GM19397 (cell line): ENCODE results near the gene AARS1.
"Not testable (repeated sequence)": the region's sequence is repeated elsewhere in the genome, so short reads cannot be mapped to it uniquely, and the experiment has no call there.

Source experiments
- ATAC-seq: cut with Tn5 transposase; IDR thresholded peaks from one replicate; pipeline ENCODE4 v1.9.1; 2021; ENCODE audit warnings: mild to moderate bottlenecking, moderate library complexity; ENCODE audit not compliant: unreplicated experiment

The AARS1 gene

DNA sequence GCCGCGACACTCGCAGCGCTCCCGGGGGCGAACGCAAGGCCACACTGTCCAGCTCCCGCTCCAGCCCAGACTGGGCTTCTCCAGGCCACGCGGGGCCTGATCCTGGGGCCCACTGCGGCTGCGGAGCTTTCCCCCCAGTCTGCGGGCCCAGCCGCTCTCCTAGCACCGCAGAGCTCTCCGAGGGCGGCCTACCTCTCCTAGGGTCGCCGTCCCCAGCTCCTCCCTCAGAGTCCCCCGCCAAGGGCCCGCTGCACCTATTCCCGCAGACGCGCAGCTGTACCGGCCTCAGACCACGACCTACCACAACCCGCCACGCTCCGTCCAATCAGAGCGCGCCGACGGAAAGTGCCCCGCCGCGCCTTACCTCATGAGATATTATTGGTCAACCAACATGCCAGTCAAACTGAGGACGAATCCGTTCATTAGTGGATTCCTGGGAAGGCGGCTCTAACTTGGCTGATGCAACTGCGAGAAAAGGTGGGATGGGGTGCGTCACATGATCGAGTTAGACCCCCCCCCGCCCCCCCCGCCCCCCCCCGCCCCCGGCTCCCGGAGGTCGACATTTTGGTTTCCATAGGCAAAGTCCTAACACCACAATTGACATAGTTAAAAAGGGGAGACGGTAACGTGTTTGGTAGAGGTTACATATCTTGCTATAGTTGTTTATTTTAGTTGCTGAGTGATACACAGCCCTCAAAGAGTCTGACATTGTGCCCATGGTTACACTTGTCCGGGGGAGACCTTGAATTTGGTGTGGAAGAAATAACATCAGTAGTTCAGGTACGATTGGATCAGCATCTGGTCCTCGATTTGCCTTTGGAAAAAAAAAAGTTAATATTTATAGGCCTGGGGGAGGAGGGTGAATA, at the start of gene AARS1:
AARS1 (minus strand) TSS at position 278 of the 866 bp plus-strand sequence. CDS start 6,743 bp downstream, outside the sequence.
- peak; percentile 98 for ATAC-seq

DNA sequence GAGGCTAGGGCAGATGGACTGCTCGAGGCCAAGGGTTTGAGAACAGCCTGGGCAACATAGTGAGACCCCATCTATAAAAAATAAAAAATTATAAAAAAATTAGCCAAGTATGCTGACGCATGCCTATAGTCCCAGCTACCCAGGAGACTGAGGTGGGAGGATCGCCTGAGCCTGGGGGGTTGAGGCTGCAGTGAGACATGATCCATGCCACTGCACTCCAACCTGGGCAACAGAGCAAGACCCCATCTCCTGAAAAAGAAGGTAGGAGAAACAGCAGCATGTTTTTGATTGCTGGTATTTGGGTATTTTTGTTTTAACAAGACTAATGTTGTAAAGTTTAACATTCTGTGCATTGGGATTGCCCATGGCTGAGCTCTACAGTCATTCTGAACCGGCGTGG, 48.5 kb upstream of the AARS1 start:
- no peak for ATAC-seq

DNA sequence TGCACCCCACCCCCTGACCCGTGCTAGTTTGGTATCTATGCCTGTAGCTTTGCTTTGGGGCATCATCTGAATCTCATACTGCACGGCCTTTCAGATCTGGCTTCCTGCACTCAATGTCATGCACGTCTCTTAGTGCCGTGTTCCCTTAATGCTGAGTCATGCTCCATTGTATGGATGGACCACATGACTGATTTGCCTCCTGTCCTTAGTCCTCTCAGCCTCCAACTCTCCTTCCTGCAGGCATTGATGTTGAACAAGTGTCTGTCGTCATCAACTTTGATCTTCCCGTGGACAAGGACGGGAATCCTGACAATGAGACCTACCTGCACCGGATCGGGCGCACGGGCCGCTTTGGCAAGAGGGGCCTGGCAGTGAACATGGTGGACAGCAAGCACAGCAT, 43.4 kb upstream of the AARS1 start:
- not testable (repeated sequence) for ATAC-seq

DNA sequence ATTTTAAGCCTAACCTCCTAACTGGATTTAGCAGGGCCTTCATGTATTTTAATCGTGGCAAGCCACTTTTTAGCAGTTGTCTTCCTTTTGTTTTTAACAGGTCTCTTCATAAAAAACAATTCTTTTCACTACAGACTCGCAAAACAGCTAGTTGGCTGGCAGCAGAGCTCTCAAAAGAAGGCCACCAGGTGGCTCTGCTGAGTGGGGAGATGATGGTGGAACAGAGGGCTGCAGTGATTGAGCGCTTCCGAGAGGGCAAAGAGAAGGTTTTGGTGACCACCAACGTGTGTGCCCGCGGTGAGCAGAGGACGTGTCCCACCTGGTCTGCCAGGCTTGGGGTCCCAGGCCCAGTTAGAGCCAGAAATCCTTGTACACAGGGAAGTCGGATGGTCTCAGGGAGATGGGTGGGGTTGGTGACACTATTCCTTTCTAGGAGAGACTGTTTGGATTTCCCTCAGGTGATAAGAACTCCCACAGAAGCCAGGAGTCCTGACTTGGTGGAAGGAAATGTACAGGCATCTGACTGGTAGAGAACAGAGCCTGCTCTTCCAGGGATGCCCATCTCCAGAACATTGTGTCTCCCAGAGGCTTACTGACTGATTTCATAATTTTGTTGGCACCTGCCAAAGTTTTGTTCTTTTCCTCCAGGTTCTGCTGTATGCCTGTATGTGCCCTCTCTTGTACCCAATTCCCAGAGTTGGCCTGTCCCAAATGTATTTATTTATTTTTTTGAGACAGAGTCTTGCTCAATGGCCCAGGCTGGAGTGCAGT, 42.5 kb upstream of the AARS1 start:
- no peak for ATAC-seq

DNA sequence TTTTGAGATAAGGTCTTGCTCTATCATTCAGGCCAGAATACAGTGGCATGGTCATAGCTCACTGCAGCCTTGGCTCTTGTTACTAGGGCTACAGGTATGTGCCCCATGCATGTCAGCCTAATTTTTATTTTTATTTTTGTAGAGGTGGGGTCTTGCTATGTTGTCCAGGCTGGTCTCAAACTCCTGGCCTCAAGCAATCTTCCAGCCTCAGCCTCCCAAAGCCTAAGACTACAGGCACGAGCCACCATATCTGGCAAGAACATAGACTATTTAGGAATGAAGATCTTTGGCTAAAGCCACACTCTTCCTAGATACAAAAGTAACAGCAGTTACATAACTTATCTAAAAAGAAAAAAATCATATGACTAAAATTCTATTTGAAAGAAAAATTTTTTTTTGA, 41.8 kb upstream of the AARS1 start:
- no peak for ATAC-seq

DNA sequence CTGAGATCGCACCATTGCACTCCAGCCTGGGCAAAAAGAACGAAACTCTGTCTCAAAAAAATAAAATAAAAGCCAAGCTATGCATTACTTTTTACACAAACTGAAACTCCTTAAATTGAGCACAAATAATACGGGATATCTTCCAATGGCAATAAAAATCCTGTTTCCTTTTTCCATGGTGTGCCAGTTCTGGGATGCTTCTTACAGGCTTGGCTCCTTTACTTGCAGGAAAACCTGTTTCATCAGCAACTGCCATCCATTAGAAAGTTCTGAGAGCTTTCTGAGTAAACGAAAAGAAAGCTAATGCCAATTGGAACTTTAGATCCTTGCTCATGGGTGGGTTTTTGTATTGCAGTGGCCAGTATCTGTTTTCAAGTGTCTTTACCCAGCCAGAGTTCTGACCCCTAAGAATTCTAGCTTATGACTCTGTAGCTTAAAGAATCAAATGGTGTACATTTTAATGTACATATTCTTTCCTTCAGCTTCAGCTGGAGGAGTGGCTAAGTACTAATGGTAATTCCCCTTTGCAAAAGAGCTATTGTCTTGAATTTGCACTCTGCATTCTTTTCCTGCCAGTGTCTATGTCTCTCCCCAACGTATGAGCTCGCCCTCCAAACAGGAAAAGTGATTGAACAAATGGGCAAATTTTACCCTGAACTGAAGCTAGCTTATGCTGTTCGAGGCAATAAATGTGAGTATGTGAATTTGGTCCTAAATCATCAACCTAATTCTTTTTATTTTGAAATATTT, 35.9 kb upstream of the AARS1 start:
- ATAC-seq: no peak

DNA sequence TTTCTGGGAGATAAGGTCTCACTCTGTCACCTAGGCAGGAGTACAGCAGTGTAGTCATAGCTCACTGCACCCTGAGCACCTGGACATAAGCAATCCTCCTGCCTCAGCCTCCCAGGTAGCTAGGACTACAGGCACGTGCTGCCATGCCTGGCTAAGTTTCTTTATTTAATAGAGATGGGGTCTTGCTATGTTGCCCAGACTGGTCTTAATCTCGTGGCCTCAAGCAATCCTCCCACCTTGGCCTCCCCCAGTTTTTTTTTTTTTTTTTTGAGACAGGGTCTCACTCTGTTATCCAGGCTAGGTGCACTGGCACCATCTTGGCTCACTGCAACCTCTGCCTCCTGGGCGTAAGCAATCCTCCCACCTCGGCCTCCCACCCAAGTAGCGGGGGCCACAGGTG, 30.8 kb upstream of the AARS1 start:
- ATAC-seq: no peak

DNA sequence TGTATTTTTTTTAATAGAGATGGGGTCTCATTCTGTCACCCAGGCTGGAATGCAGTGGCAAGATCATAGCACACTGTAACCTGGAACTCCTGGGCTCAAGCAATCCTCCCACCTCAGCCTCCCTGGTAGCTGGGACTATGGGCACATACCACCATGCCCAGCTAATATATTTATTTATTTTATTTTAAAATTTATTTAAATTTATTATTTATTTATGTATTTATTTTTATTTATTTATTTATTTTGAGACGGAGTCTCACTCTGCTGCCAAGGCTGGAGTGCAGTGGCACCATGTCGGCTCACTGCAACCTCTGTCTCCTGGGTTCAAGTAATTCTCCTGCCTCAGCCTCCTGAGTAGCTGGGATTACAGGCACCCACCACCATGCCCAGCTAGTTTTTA, 18.4 kb upstream of the AARS1 start:
- ATAC-seq: not testable (repeated sequence)

DNA sequence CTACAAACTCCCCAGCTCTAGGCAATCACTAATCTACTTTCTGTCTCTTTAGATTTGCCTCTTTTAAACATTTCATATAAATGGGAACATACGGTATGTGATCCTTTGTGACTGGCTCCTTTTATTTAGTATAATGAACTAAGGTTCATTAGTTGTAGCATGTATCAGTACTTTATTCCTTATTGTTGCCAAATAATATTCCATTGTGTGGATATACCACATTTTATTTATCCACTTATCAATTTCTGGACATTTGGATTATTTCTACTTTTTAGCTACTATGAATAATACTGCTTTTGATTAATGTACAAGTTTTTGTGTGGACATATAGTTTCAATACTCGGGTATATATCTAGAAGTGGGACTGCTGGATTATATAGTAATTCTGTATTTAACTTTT, 17.6 kb upstream of the AARS1 start:
- ATAC-seq: no peak

DNA sequence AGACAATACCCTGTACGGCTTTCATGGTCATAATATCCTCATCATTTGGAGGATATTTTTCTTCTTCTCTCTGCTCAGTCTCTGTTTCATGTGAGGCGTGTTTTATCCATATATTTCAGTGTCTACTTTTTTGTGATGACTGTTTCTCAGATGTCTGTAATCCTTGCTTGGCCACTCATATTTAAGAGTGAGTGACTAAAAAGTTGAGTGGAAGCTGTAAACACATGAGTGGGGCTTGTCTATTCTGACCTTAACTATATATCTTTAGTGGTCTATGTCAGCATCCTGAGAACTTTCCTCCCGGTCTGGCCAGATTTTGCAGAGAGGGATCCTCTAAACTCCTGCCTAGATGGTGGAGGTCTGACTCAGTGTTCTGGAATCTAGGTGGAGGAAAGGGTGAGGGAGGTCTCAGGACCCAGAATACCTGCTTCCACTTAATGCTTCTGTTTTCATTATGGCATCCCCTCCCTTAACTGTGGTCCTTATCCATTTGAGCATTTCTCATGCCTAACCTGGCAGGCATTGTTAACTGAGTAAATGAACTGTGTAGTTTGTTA, 15.7 kb upstream of the AARS1 start:
- no peak for ATAC-seq

DNA sequence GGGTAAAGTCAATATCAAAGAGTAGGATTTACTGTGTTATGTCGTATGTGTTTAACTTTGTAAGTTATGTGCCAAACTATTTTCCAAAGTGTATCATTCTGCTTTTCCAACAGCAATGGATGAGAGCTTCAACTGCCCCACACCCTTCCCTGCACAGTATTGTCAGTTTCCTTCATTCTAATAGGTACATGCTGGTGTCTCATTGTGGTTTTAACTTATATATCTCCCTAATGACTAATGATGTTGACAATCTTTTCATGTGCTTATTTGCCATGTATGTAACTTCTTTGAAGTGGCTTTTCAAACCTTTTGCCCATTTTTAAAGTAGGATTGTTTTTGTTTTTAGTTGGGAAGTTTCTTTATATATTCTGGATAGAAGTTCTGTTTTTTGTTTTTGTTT, 13.4 kb upstream of the AARS1 start:
- no peak for ATAC-seq

DNA sequence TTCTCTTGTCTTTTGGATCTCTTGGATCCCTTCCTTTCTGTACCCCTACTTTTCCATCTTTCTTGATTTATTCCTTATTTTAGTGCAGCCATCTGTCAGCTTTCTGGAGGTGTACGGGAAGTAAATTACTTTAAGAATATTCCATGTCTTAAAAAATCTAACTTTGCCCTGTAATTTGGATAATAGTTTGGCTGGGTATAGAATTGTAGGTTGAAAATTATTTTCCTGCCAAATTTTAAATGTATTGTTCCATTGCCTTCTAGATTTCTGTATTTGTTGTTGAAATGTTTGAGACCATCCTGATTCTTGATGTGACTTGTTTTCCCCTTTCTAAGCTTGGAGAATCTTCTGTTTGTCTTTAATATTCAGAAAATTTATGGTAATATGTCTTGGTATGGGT, 11.8 kb upstream of the AARS1 start:
- ATAC-seq: no peak

DNA sequence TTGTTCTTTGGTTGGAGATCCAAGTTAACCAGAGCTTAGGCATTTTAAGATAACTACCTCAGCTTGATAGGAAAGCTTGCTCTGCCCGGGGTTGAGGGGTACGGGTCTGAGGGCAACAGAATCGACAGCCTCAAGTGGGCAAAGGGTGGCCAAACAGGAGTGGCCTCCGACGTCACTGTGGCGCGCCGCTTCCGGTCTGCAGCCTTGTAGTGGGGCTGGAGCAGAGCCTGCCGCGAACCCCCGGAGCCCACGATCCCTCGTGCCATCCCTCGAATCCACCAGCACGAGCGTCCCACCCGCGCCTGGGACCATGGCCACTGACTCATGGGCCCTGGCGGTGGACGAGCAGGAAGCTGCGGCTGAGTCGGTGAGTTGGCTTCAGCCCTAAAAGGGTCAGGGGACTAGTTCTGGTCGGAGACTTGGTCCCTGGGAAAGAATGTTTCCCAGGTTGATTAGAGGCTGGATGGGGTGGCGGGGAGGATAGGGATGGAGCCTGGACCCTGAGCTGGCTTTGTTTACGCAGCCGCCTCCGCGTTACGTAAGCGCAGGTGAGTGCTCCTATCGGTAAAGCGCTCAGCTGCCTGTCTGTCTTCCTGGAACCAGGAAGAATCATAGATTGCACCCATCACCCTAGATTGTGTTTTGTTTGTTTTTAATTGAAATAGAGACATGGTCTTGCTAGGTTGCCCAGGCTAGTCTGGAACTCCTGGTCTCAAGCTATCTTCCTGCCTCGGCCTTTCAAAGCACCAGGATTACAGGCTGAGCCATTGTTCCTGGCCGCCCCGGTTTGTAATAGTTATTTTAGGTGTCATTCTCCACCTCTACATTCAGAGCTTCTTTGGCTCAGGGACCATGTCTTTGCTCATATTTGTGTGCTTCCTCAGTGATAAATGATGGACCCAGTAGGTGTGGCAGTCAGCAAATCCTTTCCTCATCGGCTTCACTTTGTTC, 10.0 kb upstream of the AARS1 start, which contains the start of gene DDX19B:
DDX19B (plus strand) TSS at position 199 of the 951 bp plus-strand sequence; CDS start at position 311, 112 bp downstream.
- ATAC-seq: peak; percentile 89

DNA sequence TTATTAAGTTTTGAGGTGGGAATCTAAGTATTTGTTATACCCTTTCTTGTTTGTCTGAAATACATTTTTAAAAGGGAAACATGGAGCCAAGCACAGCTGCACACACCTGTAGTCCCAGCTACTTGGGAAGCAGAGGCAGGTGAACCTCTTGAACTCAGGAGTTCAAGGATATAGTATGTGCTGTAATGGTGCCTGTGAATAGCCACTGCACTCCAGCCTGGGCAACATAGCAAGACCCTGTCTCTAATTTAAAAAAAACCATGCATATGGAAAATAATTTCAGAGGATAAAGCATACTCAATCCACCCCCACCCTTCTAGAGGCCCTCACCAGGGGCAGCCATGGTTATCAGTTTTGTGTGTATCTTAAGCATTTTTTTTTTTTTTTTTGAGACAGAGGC, 6.3 kb upstream of the AARS1 start:
- no peak for ATAC-seq

DNA sequence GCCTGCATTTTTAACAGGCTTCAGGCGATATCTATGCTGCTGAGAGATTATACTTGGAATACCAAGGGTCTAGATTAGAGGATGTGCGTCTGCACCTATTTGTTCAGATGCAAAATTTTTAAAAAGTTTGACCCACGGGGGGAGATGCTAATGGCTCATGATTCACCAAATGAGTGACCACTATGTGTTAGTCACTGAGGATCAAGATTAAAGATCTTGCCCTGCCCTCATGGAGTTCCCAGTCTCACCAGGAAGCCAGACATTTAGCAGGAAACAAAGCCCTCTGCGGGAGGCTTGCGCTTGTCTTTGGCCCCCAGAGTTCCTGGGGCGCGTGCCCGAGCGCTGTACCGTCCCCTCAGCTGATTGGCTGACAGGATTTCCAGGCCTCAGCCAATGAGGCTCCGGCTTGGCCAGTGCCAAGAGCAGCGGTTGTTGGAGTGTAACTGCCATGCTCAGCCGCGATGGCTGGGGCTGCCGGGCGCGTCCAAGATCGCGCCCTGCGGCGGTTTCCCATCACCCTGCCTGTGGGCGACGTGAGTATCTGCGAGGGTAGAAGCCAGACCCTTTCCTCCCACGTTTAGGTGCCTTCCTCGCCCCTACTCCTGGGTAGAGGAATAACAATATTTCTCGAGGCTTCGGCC, 5.2 kb upstream of the AARS1 start:
- ATAC-seq: no peak

DNA sequence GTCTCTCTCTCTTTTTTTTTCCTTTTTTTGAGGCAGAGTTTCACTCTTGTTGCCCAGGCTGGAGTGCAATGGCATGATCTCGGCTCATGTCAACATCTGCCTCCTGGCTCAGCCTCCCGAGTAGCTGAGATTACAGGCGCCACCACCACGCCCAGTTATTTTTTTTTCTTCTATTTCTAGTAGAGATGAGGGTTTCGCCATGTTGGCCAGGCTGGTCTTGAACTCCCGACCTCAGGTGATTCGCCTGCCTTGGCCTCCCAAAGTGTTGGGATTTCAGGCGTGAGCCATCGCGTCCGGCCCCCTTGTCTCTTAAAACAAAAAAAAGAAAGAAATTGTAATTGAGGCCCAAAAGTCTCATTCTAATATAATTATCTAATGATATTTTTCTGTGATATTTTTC, 2.8 kb upstream of the AARS1 start:
- not testable (repeated sequence) for ATAC-seq

DNA sequence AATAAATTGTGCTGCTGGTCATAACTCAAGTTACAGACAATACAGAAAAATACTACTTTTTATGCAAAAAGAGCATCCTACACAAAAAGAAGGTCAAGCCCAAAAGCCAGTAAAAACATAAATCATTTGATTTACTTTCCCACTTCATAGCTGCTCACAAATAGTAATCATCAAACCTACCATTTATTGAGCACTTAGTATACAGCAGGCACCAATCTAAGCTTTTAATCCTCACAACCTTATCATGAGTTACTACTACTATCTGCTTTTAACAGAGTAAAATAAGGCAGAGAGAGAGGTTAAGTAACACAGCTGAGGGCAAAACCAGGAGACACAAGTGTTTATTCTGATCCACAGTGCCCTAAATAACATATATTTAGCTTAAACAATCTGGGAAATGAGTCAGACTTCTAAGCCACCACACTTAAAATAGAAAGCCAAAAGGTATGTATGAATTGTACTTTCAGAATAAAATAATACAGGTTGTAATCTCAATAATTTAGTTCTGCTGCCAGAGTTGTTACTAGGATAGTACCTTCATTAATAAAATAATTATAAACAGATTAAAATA, 1.7 kb upstream of the AARS1 start:
- ATAC-seq: no peak

DNA sequence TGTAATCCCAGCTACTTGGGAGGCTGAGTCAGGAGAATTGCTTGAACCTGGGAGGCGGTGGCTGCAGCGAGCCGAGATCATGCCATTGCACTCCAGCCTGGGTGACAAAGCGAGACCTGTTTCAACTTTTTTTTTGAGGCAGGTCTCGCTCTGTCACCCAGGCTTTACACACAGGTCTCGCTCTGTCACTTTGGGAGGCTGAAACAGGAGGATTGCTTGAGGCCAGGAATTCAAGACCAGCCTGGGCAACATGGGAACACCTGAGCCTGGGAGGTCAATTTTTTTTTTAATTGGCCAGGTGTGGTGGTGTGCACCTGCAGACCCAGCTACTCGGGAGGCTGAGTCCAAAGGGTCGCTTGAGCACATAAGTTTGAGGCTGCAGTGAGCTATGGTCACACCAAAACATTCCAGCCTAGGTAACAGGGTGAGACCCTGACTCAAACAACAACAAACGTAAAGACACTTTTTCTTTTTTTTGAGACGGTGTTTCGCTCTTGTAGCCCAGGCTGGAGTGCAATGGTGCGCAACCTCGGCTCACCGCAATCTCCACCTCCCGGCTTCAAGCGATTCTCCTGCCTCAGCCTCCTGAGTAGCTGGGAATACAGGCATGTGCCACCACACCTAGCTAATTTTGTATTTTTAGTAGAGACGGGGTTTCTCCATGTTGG, 1.9 kb downstream of the AARS1 start:
- not testable (repeated sequence) for ATAC-seq
